SK-N-SH treated with all-trans-retinoic acid at 6 μM for 48 hours (cell line): ENCODE data around the gene VSTM4.

Source experiments
- ATAC-seq: fragments of 200-7000 bp; cut with Tn5 transposase; 3 replicates; pipeline ENCODE4 v1.9.1; 2020; ENCODE audit warnings: mild to moderate bottlenecking, moderate library complexity
- ARNTL ChIP-seq: fragments of 450-650 bp; formaldehyde crosslinking; IDR thresholded peaks from 2 replicates; pipeline ENCODE4 v1.5.0; 2020; ENCODE audit warnings: low read depth, mild to moderate bottlenecking, moderate library complexity, borderline replicate concordance
- BACH2 ChIP-seq: fragments of 250-450 bp; sonication (Bioruptor Pico); IDR thresholded peaks from 2 replicates; pipeline ENCODE4 v1.9.0; 2021; ENCODE audit warnings: mild to moderate bottlenecking, borderline replicate concordance
- CSDC2 ChIP-seq: fragments of 250-450 bp; sonication (Bioruptor Pico); IDR thresholded peaks from 2 replicates; pipeline ENCODE4 v1.5.0; 2020; ENCODE audit warnings: mild to moderate bottlenecking, moderate library complexity
- CSRNP3 ChIP-seq: fragments of 250-450 bp; sonication (Bioruptor Pico); IDR thresholded peaks from 2 replicates; pipeline ENCODE4 v1.5.1; 2021; ENCODE audit warnings: mild to moderate bottlenecking, moderate library complexity
- ESRRG ChIP-seq: fragments of 250-450 bp; sonication (Bioruptor Pico); IDR thresholded peaks from 2 replicates; pipeline ENCODE4 v1.6.1; 2021; ENCODE audit warnings: mild to moderate bottlenecking
- ISL1 ChIP-seq: fragments of 250-450 bp; sonication (Bioruptor Pico); IDR thresholded peaks from 2 replicates; pipeline ENCODE4 v2.1.2; 2022; ENCODE audit warnings: mild to moderate bottlenecking, moderate library complexity
- OSR1 ChIP-seq: fragments of 250-450 bp; sonication (Bioruptor Pico); IDR thresholded peaks from 2 replicates; pipeline ENCODE4 v1.8.0; 2022; ENCODE audit warnings: moderate library complexity, mild to moderate bottlenecking, inconsistent platforms
- POU6F1 ChIP-seq: fragments of 250-450 bp; sonication (Bioruptor Pico); IDR thresholded peaks from 2 replicates; pipeline ENCODE4 v1.8.0; 2021; ENCODE audit warnings: low read depth, mild to moderate bottlenecking, moderate library complexity, borderline replicate concordance
- PPARA ChIP-seq: fragments of 250-450 bp; sonication (Bioruptor Pico); IDR thresholded peaks from 2 replicates; pipeline ENCODE4 v1.5.0; 2020; ENCODE audit warnings: mild to moderate bottlenecking, borderline replicate concordance
- RARB ChIP-seq: fragments of 250-450 bp; sonication (Bioruptor Pico); IDR thresholded peaks from 2 replicates; pipeline ENCODE4 v1.8.0; 2021; ENCODE audit warnings: mild to moderate bottlenecking, moderate library complexity
- SNAI2 ChIP-seq: fragments of 250-450 bp; sonication (Bioruptor Pico); IDR thresholded peaks from 2 replicates; pipeline ENCODE4 v1.5.0; 2020; ENCODE audit warnings: mild to moderate bottlenecking, moderate library complexity
- TCF4 ChIP-seq: fragments of 250-450 bp; sonication (Bioruptor Pico); IDR thresholded peaks from 2 replicates; pipeline ENCODE4 v1.8.0; 2021; ENCODE audit warnings: mild to moderate bottlenecking, moderate library complexity, borderline replicate concordance
- TOX ChIP-seq: fragments of 250-450 bp; sonication (Bioruptor Pico); IDR thresholded peaks from 2 replicates; pipeline ENCODE4 v1.8.0; 2021; ENCODE audit warnings: mild to moderate bottlenecking, moderate library complexity, borderline replicate concordance
- ZFP3 ChIP-seq: fragments of 250-450 bp; sonication (Bioruptor Pico); IDR thresholded peaks from 2 replicates; pipeline ENCODE4 v1.5.0; 2020; ENCODE audit warnings: mild to moderate bottlenecking, moderate library complexity
- ZFP30 ChIP-seq: fragments of 450-650 bp; formaldehyde crosslinking; IDR thresholded peaks from 2 replicates; pipeline ENCODE4 v1.5.0; 2022; ENCODE audit warnings: mild to moderate bottlenecking, moderate library complexity
- ZNF565 ChIP-seq: fragments of 450-650 bp; formaldehyde crosslinking; conservative IDR thresholded peaks from 2 replicates; pipeline ENCODE4 v1.5.0; 2020; ENCODE audit warnings: low read depth, mild to moderate bottlenecking, moderate library complexity
- ZNF70 ChIP-seq: fragments of 450-650 bp; formaldehyde crosslinking; IDR thresholded peaks from 2 replicates; pipeline ENCODE4 v1.5.0; 2020; ENCODE audit warnings: mild to moderate bottlenecking, moderate library complexity
- ZNF8 ChIP-seq: fragments of 450-650 bp; formaldehyde crosslinking; IDR thresholded peaks from 2 replicates; pipeline ENCODE4 v1.5.0; 2020; ENCODE audit warnings: mild to moderate bottlenecking, moderate library complexity
- TF ChIP-seq, protein P1 (sequence below): fragments of 250-450 bp; sonication (Bioruptor Pico); IDR thresholded peaks from 2 replicates; pipeline ENCODE4 v1.5.0; 2020; ENCODE audit warnings: mild to moderate bottlenecking, moderate library complexity
- TF ChIP-seq, protein P2 (sequence below): fragments of 250-450 bp; sonication (Bioruptor Pico); IDR thresholded peaks from 2 replicates; pipeline ENCODE4 v1.5.1; 2020; ENCODE audit warnings: low read depth, mild to moderate bottlenecking, moderate library complexity
- TF ChIP-seq, protein P3 (sequence below): fragments of 250-450 bp; sonication (Bioruptor Pico); IDR thresholded peaks from 2 replicates; pipeline ENCODE4 v1.8.0; 2020; ENCODE audit warnings: mild to moderate bottlenecking, moderate library complexity, borderline replicate concordance

Gene VSTM4

GRCh38 chr10:49163741-49164140, 48.4 kb upstream of the VSTM4 start:
- TF ChIP-seq SNAI2 (CRISPR knock-in tag) (no peak), ZFP30 (CRISPR knock-in tag) (no peak), TCF4 (no peak), ZNF70 (CRISPR knock-in tag) (no peak), OSR1 (CRISPR knock-in tag) (no peak), ZNF8 (CRISPR knock-in tag) (no peak), ZFP3 (no peak), ZNF565 (no peak), ISL1 (CRISPR knock-in tag) (no peak), RARB (CRISPR knock-in tag) (no peak)
- TF ChIP-seq, protein P1, sequence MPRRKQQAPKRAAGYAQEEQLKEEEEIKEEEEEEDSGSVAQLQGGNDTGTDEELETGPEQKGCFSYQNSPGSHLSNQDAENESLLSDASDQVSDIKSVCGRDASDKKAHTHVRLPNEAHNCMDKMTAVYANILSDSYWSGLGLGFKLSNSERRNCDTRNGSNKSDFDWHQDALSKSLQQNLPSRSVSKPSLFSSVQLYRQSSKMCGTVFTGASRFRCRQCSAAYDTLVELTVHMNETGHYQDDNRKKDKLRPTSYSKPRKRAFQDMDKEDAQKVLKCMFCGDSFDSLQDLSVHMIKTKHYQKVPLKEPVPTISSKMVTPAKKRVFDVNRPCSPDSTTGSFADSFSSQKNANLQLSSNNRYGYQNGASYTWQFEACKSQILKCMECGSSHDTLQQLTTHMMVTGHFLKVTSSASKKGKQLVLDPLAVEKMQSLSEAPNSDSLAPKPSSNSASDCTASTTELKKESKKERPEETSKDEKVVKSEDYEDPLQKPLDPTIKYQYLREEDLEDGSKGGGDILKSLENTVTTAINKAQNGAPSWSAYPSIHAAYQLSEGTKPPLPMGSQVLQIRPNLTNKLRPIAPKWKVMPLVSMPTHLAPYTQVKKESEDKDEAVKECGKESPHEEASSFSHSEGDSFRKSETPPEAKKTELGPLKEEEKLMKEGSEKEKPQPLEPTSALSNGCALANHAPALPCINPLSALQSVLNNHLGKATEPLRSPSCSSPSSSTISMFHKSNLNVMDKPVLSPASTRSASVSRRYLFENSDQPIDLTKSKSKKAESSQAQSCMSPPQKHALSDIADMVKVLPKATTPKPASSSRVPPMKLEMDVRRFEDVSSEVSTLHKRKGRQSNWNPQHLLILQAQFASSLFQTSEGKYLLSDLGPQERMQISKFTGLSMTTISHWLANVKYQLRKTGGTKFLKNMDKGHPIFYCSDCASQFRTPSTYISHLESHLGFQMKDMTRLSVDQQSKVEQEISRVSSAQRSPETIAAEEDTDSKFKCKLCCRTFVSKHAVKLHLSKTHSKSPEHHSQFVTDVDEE: no peak
- TF ChIP-seq, protein P2, sequence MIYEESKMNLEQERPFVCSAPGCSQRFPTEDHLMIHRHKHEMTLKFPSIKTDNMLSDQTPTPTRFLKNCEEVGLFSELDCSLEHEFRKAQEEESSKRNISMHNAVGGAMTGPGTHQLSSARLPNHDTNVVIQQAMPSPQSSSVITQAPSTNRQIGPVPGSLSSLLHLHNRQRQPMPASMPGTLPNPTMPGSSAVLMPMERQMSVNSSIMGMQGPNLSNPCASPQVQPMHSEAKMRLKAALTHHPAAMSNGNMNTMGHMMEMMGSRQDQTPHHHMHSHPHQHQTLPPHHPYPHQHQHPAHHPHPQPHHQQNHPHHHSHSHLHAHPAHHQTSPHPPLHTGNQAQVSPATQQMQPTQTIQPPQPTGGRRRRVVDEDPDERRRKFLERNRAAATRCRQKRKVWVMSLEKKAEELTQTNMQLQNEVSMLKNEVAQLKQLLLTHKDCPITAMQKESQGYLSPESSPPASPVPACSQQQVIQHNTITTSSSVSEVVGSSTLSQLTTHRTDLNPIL (CRISPR knock-in tag): no peak
- ATAC-seq: no peak

DNA sequence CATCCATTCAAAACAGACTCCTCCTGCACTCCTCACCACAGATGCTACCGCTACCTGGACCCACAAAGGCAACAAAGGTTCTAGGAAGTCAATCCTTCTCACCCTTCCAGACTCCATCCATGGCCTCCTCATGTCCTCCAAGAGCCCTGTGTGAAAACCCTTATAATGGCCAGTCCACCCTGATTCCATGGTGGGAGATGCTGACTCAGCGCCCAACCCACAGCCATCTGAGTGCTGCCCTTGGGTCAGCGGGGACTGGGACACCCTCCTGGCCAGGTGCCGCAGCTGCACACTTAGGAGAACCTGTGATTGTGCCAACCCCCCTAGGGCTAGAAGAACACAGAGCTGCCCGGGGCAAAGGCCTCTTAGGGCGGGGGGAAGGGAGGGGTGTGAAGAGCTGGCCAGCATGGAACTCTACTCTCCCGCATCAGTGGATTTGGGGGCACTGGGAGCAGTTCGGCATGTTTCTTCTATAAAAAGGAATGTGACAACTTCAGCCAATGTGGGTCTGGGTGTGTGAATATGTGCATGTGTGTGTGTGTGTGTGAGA, 47.5 kb upstream of the VSTM4 start:
- ATAC-seq: no peak
- TF ChIP-seq ZNF565 (no peak), ZNF8 (CRISPR knock-in tag) (no peak), ARNTL (CRISPR knock-in tag) (no peak), ZFP3 (no peak), ZNF70 (CRISPR knock-in tag) (no peak), BACH2 (CRISPR knock-in tag) (no peak), SNAI2 (CRISPR knock-in tag) (no peak), TOX (CRISPR knock-in tag) (no peak), ESRRG (CRISPR knock-in tag) (no peak), CSDC2 (CRISPR knock-in tag) (no peak), CSRNP3 (no peak), POU6F1 (CRISPR knock-in tag) (no peak), PPARA (CRISPR knock-in tag) (no peak), TCF4 (no peak), RARB (CRISPR knock-in tag) (no peak)
- TF ChIP-seq, protein P1: no peak
- TF ChIP-seq, protein P2 (CRISPR knock-in tag): no peak
- TF ChIP-seq, protein P3, sequence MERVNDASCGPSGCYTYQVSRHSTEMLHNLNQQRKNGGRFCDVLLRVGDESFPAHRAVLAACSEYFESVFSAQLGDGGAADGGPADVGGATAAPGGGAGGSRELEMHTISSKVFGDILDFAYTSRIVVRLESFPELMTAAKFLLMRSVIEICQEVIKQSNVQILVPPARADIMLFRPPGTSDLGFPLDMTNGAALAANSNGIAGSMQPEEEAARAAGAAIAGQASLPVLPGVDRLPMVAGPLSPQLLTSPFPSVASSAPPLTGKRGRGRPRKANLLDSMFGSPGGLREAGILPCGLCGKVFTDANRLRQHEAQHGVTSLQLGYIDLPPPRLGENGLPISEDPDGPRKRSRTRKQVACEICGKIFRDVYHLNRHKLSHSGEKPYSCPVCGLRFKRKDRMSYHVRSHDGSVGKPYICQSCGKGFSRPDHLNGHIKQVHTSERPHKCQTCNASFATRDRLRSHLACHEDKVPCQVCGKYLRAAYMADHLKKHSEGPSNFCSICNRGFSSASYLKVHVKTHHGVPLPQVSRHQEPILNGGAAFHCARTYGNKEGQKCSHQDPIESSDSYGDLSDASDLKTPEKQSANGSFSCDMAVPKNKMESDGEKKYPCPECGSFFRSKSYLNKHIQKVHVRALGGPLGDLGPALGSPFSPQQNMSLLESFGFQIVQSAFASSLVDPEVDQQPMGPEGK (CRISPR knock-in tag): no peak
